ENCODE results near the gene ZBTB8A.

The ZBTB8A gene

GRCh38 chr1:32538887-32539583 lies at the start of gene ZBTB8A:
Gene ZBTB8A, plus strand, starts transcription at chr1:32539427. Its CDS starts 53,505 bp downstream, at chr1:32592932.
- DNase-seq (ENCODE audit: extremely low read depth, insufficient read length): peak; percentile 58
- Histone ChIP-seq H3K36me3 (ENCODE audit: control insufficient read depth, insufficient read depth, low read length) (no peaks in the 10 kb centered on the region), H3K4me3 (replicated peaks; ENCODE audit: low read depth, low read length) (peak within 1 kb of the TSS; percentile 67), H3K27me3 (replicated peaks; ENCODE audit: control insufficient read depth, insufficient read depth, low read length) (no peaks in the 10 kb centered on the region)
- TF ChIP-seq, protein P1, sequence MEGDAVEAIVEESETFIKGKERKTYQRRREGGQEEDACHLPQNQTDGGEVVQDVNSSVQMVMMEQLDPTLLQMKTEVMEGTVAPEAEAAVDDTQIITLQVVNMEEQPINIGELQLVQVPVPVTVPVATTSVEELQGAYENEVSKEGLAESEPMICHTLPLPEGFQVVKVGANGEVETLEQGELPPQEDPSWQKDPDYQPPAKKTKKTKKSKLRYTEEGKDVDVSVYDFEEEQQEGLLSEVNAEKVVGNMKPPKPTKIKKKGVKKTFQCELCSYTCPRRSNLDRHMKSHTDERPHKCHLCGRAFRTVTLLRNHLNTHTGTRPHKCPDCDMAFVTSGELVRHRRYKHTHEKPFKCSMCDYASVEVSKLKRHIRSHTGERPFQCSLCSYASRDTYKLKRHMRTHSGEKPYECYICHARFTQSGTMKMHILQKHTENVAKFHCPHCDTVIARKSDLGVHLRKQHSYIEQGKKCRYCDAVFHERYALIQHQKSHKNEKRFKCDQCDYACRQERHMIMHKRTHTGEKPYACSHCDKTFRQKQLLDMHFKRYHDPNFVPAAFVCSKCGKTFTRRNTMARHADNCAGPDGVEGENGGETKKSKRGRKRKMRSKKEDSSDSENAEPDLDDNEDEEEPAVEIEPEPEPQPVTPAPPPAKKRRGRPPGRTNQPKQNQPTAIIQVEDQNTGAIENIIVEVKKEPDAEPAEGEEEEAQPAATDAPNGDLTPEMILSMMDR (IDR thresholded peaks at IDR 0.05; ENCODE audit: insufficient read depth, low read length, poor library complexity, severe bottlenecking): no peak

- Histone ChIP-seq H3K4me3 (replicated peaks; ENCODE audit: low read depth, low read length) (no peak overlapping the region), H3K36me3 (ENCODE audit: control insufficient read depth, insufficient read depth, low read length) (no peaks in the 10 kb centered on the region), H3K27me3 (replicated peaks; ENCODE audit: control insufficient read depth, insufficient read depth, low read length) (no peaks in the 10 kb centered on the region; the same call in none of the 2 replicates)
- DNase-seq (ENCODE audit: extremely low read depth, insufficient read length): no peak
- TF ChIP-seq, protein P1 (IDR thresholded peaks at IDR 0.05; ENCODE audit: insufficient read depth, low read length, poor library complexity, severe bottlenecking): no peak
These were observed 49.3 kb upstream of the ZBTB8A start for GRCh38 chr1:32489774-32490454.

- TF ChIP-seq, protein P1 (IDR thresholded peaks at IDR 0.05; ENCODE audit: insufficient read depth, low read length, poor library complexity, severe bottlenecking): no peak
- no peak for DNase-seq (ENCODE audit: extremely low read depth, insufficient read length)
- Histone ChIP-seq H3K4me3 (replicated peaks; ENCODE audit: low read depth, low read length) (no peak overlapping the region), H3K36me3 (ENCODE audit: control insufficient read depth, insufficient read depth, low read length) (no peaks in the 10 kb centered on the region), H3K27me3 (replicated peaks; ENCODE audit: control insufficient read depth, insufficient read depth, low read length) (no peaks in the 10 kb centered on the region)
These were observed 47.8 kb upstream of the ZBTB8A start for GRCh38 chr1:32491386-32491785.

DNA sequence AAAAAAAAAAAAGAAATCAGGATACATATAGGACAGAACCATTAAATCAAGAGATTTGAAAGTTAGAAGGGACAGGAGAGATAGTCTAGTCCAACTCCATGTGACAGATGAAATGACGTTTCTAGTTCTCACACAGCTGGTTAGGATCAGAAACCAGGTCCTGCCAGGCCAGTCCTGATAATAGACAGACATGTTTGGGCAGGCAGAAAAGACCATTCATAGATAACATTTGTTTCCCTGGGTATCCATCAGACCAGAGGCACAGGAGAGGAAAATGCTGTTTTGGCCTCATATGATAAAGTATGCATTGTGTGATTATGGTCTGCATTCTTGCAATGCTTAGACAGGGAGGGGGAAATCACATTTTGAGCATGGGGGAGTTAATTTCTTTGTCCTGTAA lies 45.0 kb upstream of the ZBTB8A start:
- no peak overlapping the region for H3K4me3 ChIP-seq (replicated peaks; ENCODE audit: low read depth, low read length)
- H3K27me3 ChIP-seq (replicated peaks; ENCODE audit: control insufficient read depth, insufficient read depth, low read length): no peaks in the 10 kb centered on the region
- TF ChIP-seq, protein P1 (IDR thresholded peaks at IDR 0.05; ENCODE audit: insufficient read depth, low read length, poor library complexity, severe bottlenecking): no peak
- no peak for DNase-seq (ENCODE audit: extremely low read depth, insufficient read length)
- H3K36me3 ChIP-seq (ENCODE audit: control insufficient read depth, insufficient read depth, low read length): no peaks in the 10 kb centered on the region

DNA sequence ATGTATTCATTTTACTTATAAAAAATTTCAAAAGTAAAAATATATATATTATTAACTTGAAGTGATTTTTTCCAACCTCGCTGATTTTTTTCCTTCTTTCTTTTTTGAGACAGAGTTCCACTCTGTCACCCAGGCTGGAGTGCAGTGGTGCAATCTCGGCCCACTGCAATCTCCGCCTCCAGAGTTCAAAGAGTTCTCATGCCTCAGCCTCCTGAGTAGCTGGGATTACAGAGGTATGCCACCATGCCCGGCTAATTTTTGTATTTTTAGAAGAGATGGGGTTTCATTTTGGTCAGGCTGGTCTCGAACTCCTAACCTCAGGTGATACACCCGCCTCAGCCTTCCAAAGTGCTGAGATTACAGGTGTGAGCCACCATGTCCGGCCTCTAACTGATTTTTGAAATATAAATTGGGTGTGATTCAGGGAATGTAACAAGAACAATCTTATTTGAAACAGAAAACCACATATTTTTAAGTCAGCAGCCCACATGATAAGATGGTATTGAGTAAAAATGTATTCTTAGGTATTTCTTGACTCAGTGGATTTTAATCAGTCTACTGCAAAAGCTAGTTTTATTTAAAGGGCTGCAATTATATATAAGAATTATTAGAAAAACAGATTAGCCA lies 44.4 kb upstream of the ZBTB8A start:
- TF ChIP-seq, protein P1 (IDR thresholded peaks at IDR 0.05; ENCODE audit: insufficient read depth, low read length, poor library complexity, severe bottlenecking): no peak
- DNase-seq (ENCODE audit: extremely low read depth, insufficient read length): no peak
- Histone ChIP-seq H3K36me3 (ENCODE audit: control insufficient read depth, insufficient read depth, low read length) (no peaks in the 10 kb centered on the region), H3K4me3 (replicated peaks; ENCODE audit: low read depth, low read length) (no peak overlapping the region), H3K27me3 (replicated peaks; ENCODE audit: control insufficient read depth, insufficient read depth, low read length) (no peaks in the 10 kb centered on the region)
